ENCODE data around the gene TMEM270.

TMEM270 gene

GRCh38 chr7:73822319-73823173 lies 38.4 kb upstream of the TMEM270 start:
- POLR2A ChIA-PET (ENCODE audit: low non-redundant PET) = interaction anchor here (0.6 to 1.1 kb wide), 5 partner anchors 9 to 786 kb away, joined by 3 to 4 read pairs (median 4); partner anchors contain the start of gene METTL27
- peak; percentile 96 for DNase-seq (ENCODE audit: low spot score)
- CTCF ChIA-PET = interaction anchor here (0.7 kb wide), 1 partner anchor 24 kb away, joined by 3 read pairs; no protein-coding TSS in a partner anchor
- H3K27ac ChIP-seq = peak overlapping the region; percentile 93
- TF ChIP-seq CTCF (conservative IDR thresholded peaks at IDR 0.05; ENCODE audit: low read depth) = no peak

GRCh38 chr7:73823257-73823656 lies 37.7 kb upstream of the TMEM270 start:
- POLR2A ChIA-PET (ENCODE audit: low non-redundant PET) = no interaction called here
- H3K27ac ChIP-seq = peak overlapping the region; percentile 93
- CTCF ChIA-PET = interaction anchor here (0.7 kb wide), 1 partner anchor 23 kb away, joined by 3 read pairs; no protein-coding TSS in a partner anchor
- DNase-seq (ENCODE audit: low spot score) = no peak
- TF ChIP-seq CTCF (conservative IDR thresholded peaks at IDR 0.05; ENCODE audit: low read depth) = no peak

DNA sequence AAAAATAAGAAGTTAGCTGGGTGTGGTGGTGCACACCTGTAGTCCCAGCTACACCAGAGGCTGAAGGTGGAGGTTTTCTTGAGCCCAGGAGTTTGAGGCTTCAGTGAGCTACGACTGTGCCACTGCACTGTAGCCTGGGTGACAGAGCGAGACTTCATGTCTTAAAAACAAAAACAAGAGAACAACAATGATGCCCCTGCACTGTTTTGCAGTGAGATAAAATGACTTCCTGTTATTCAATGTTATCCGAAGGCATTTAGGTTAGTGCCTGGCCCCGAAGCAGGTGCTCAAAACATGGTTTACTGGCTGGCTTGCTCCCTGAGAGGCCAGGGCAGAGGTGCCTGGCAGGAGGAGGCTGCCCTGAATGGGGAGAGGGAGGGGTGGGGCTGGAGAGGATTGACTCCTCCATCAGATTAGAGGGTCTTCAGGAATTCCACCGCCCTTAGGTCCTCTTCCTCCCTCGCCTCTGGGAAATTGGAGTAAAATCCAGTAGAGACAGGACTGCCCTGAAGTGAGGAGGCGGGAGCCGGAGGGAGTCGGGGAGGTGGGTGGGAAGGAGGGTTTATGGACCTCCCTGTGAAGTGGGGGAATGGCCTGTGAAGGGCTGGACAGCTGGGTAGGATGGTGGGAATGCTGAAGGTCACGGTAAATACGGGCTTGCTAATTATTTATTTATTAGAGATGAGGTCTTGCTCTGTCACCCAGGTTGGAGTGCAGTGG lies 36.9 kb upstream of the TMEM270 start:
- DNase-seq (ENCODE audit: low spot score) = no peak
- no peak for TF ChIP-seq CTCF (conservative IDR thresholded peaks at IDR 0.05; ENCODE audit: low read depth)
- ChIA-PET POLR2A (ENCODE audit: low non-redundant PET) (no interaction called here), CTCF (no interaction called here)
- H3K27ac ChIP-seq = peak overlapping the region; percentile 93

DNA sequence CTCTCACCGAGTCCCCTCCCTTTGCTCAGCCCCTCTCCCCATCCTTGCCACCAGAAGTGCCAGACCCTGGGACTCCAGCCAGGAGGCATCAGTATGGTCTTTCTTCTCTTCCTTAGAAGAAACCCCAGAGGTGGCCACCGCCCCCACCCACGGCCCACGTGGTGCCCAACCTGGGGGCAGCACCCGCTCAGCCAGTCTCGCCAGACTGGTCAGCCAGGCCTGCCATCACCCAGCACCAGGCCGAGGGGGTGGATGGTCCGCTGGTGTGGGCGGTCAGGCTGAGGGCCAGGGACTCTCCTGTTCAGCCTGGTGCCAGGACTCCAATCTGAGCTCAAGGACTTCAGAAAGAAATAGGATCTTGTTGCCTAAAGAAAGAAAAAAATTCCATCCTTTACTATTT lies 36.0 kb upstream of the TMEM270 start:
- 0 out of 2 replicates have a peak overlapping the region, but pooled peaks have one; percentile 4 for H3K27ac ChIP-seq
- TF ChIP-seq CTCF (conservative IDR thresholded peaks at IDR 0.05; ENCODE audit: low read depth) = no peak
- ChIA-PET POLR2A (ENCODE audit: low non-redundant PET) (no interaction called here), CTCF (no interaction called here)
- DNase-seq (ENCODE audit: low spot score) = no peak

GRCh38 chr7:73827567-73828106 lies 33.3 kb upstream of the TMEM270 start:
- TF ChIP-seq CTCF (conservative IDR thresholded peaks at IDR 0.05; ENCODE audit: low read depth) = no peak
- CTCF ChIA-PET = no interaction called here
- POLR2A ChIA-PET (ENCODE audit: low non-redundant PET) = interaction anchor here (0.6 kb wide), 1 partner anchor 15 kb away, joined by 3 read pairs; the partner anchor contains the start of gene METTL27
- H3K27ac ChIP-seq = peak overlapping the region; percentile 83
- DNase-seq (ENCODE audit: low spot score) = no peak

GRCh38 chr7:73828107-73828803 lies 32.7 kb upstream of the TMEM270 start:
- TF ChIP-seq CTCF (conservative IDR thresholded peaks at IDR 0.05; ENCODE audit: low read depth) = no peak
- DNase-seq (ENCODE audit: low spot score) = no peak
- ChIA-PET POLR2A (ENCODE audit: low non-redundant PET) (interaction anchor here (0.6 kb wide), 1 partner anchor 14 kb away, joined by 3 read pairs; the partner anchor contains the start of gene METTL27), CTCF (no interaction called here)
- peak overlapping the region; percentile 83 for H3K27ac ChIP-seq

Data from RWPE1 (cell line).